GM21390 (cell line): ENCODE measurements around the gene MLLT10.

Experiments used
- ATAC-seq: cut with Tn5 transposase; IDR thresholded peaks from one replicate; pipeline ENCODE4 v1.9.1; 2021; ENCODE audit not compliant: unreplicated experiment

Gene MLLT10

GRCh38 chr10:21501091-21501490 is 32.9 kb upstream of the MLLT10 start:
- no peak for ATAC-seq

- no peak for ATAC-seq
Observed at GRCh38 chr10:21501731-21502347, 32.2 kb upstream of the MLLT10 start.

- ATAC-seq, result no peak
Observed at GRCh38 chr10:21502348-21502740, 31.7 kb upstream of the MLLT10 start.

- no peak for ATAC-seq
Observed at GRCh38 chr10:21503542-21503941, 30.5 kb upstream of the MLLT10 start.

- ATAC-seq, result no peak
Observed at GRCh38 chr10:21505711-21506278, 28.2 kb upstream of the MLLT10 start.

- no peak for ATAC-seq
Observed at GRCh38 chr10:21506351-21506750, 27.7 kb upstream of the MLLT10 start.

GRCh38 chr10:21507150-21507549 is 26.9 kb upstream of the MLLT10 start:
- ATAC-seq, result no peak

- ATAC-seq, result no peak
Observed at GRCh38 chr10:21508706-21509331, 25.2 kb upstream of the MLLT10 start.

GRCh38 chr10:21509341-21510240 is 24.4 kb upstream of the MLLT10 start:
- ATAC-seq, result no peak

GRCh38 chr10:21510241-21511094 is 23.6 kb upstream of the MLLT10 start:
- ATAC-seq, result no peak

GRCh38 chr10:21511095-21511570 is 22.9 kb upstream of the MLLT10 start:
- no peak for ATAC-seq

GRCh38 chr10:21511946-21512572 is 22.0 kb upstream of the MLLT10 start:
- no peak for ATAC-seq

GRCh38 chr10:21512573-21513404 is 21.2 kb upstream of the MLLT10 start:
- ATAC-seq, result no peak

GRCh38 chr10:21513405-21513788 is 20.6 kb upstream of the MLLT10 start:
- no peak for ATAC-seq

GRCh38 chr10:21514129-21514817 is 19.8 kb upstream of the MLLT10 start:
- no peak for ATAC-seq

- no peak for ATAC-seq
Observed at GRCh38 chr10:21514818-21515351, 19.1 kb upstream of the MLLT10 start.

- ATAC-seq, result no peak
Observed at GRCh38 chr10:21515361-21516241, 18.4 kb upstream of the MLLT10 start.
